ENCODE results near the gene PLAC1. TPM values are rescaled to one million over a fixed set of nuclear protein-coding genes. Genes with fewer than 3 reads are reported as not detected.

The PLAC1 gene
- total and polyA plus RNA-seq, 2 experiments from 2014 or later, result 0.50 to 0.83 TPM

- TF ChIP-seq ZNF462 (CRISPR knock-in tag; IDR thresholded peaks at IDR 0.05), result no peak
Observed at GRCh38 chrX:134580907-134581306, 77.4 kb downstream of the PLAC1 start (continued).

GRCh38 chrX:134573683-134574035 lies 84.6 kb downstream of the PLAC1 start:
- DNase-seq (ENCODE audit: low spot score) (no peak), ATAC-seq (no peak)
- Mint-ChIP-seq H3K4me1 (peaks cover 22% of the 10 kb centered on the region; the same call in 2 of the 3 replicates), H3K27me3 (ENCODE audit: insufficient read depth, low read depth, poor library complexity) (peaks cover 3% of the 10 kb centered on the region), H3K27ac (no peak overlapping the region), H3K36me3 (ENCODE audit: low read depth) (no peaks in the 10 kb centered on the region), H3K4me3 (no peak overlapping the region), H3K9me3 (no peaks in the 10 kb centered on the region; the same call in 2 of the 3 replicates)
- Histone ChIP-seq H3K4me3 (no peak overlapping the region), H3K27me3 (ENCODE audit: insufficient read depth) (no peaks in the 10 kb centered on the region), H4K20me1 (replicated peaks; ENCODE audit: insufficient read depth) (no peaks in the 10 kb centered on the region), H3K4me2 (no peak overlapping the region), H3K79me2 (replicated peaks; ENCODE audit: insufficient read depth) (no peaks in the 10 kb centered on the region), H3F3A (replicated peaks; ENCODE audit: low read depth) (no peaks in the 10 kb centered on the region), H3K4me1 (ENCODE audit: insufficient read depth) (peaks cover 12% of the 10 kb centered on the region), H2AFZ (no peak overlapping the region), H3K36me3 (ENCODE audit: insufficient read depth) (no peaks in the 10 kb centered on the region), H3K9me2 (ENCODE audit: insufficient read depth) (no peaks in the 10 kb centered on the region), H3K27ac (ENCODE audit: low read depth) (no peak overlapping the region)
- TF ChIP-seq EZH2 (IDR thresholded peaks at IDR 0.05; ENCODE audit: low read depth, unreplicated experiment) (no peak), ZNF331 (CRISPR knock-in tag; IDR thresholded peaks at IDR 0.05; ENCODE audit: low read depth) (no peak), CREB1 (CRISPR knock-in tag; IDR thresholded peaks at IDR 0.05; ENCODE audit: low read depth) (no peak), POLR2AphosphoS5 (IDR thresholded peaks at IDR 0.05; ENCODE audit: low read depth) (no peak), CTCF (conservative IDR thresholded peaks at IDR 0.05; ENCODE audit: low read depth in 2 of 2) (no peak)
